Measurements from ENCODE around the gene RPL34.

GRCh38 chr4:108620933-108621905, 843 bp downstream of the RPL34 start:
- no peak for TF ChIP-seq MAX (IDR thresholded peaks at IDR 0.05; ENCODE audit: low read depth, low read length)
- TF ChIP-seq MYC (IDR thresholded peaks at IDR 0.05; ENCODE audit: low read depth, low read length): no peak
- TF ChIP-seq CTCF (IDR thresholded peaks at IDR 0.05; ENCODE audit: low read depth, low read length): no peak
